ENCODE results near the gene LCNL1.
"Not testable (repeated sequence)": the region's sequence is repeated elsewhere in the genome, so short reads cannot be mapped to it uniquely, and the experiment has no call there.

The LCNL1 gene

DNA sequence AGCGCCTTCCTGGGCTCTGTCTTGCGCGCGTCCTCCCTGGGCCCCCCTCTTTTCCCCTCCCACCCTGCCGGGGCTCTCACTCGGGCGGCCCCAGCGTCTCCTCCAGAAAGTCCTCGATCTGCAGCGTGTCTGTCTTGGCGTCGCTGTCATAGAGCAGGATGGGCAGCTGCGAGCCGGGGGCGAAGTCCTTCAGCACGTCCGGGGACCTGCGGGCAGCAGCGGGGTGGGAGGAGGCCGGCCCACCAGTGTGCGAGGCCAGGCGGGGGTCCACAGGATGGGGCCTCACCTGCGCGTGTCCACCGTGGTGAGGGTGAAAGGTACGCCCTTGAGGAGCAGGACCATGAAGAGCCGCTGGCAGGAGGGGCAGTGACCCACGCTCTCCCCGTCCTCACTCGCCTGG is 12.6 kb downstream of the LCNL1 start:
- no peak for DNase-seq

DNA sequence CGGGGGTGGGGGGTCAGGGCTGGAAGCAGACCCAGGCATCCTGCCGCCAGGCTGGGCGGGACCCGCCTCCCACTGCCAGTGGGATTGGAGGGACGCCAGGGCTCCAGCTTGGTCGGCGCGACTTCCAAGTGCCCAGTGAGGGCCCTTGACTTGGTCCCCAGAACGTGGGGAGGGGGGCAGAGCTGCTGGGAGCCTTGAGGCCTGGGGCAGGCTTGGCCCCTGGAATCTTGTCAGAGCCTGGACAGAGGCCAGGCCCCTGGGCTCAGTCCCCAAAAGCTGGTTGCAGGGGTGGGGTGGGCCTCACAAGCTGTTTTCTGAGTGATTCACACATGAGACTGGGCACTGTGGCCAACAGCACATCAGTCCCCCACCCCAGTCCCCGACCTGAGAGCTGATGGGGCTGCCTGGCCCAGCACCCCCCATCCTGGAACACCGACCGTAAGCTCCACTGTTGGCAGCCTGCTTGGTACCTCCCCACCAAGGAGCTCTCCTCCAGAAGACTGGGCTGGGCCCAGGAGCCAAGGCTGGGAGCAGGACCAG is 13.0 kb downstream of the LCNL1 start:
- DNase-seq = peak; percentile 27

DNA sequence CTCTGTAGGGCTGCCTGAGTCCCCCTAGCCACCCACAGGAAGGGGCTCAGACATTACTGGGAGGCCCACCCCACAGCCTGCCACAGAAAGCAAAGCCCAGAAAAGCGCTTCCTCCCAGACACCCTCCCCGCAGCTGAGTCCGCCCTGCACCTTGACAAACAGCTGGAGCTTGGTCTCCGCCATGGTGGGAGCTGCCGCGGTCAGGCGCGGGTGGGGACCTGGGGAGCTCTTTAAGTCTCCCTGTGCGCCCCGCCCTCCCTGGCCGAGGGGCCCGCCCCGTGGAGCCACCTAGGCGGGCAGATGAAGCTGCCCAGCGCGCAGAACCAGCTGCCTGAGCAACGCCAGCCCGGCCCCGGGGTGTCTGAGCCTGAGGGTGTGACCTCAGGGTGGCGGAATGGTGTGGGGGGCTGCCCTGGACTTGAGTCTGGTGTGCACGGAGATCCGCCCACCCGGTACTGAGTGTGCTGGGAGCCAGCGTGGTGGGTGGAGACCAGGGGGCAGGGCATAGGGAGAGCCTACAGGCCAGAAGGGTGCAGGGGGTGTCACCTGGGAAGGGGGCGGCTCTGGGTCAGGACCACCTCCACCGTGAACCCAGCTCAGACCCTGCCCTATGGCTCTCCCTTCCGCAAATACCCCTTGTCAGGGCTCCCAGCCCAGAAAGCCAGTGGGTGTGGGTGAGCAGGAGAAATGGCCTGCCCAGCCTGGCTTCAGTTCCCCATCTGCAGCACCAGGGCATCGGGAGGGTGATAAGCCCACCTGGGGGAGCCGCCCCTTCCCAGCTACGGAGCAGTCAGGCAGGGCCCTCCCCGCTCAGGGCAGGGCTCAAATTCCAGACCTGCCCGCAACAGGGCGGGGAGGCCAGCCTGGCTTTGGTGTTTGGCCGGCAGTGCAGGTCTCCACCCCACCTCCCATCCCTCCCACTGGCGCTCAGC is 13.8 kb downstream of the LCNL1 start, which contains the start of gene CLIC3:
Gene CLIC3, minus strand, starts transcription at position 208 of the 932 bp plus-strand sequence. Its CDS starts 25 bp downstream, at position 183.
- DNase-seq = peak; percentile 94

DNA sequence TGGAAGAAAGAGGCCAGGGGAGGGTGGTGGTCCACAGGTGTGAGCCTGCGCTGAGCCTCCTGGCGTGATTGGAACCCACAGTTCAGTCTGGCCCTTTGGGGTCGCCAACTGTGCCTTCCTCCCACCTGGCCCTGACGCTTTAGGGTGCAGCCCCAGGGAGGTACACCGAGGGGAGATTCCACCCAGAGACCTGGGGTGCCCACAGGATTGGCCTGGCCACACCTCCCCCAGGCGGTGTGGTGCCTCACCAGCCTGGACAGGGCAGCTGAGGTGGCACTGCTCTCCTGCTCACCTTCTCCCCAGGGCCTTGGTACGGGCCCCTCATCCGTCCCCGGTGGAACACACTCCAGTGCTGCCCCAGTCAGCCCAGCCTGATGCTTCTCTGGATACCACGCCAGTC is 14.6 kb downstream of the LCNL1 start:
- DNase-seq = no peak

DNA sequence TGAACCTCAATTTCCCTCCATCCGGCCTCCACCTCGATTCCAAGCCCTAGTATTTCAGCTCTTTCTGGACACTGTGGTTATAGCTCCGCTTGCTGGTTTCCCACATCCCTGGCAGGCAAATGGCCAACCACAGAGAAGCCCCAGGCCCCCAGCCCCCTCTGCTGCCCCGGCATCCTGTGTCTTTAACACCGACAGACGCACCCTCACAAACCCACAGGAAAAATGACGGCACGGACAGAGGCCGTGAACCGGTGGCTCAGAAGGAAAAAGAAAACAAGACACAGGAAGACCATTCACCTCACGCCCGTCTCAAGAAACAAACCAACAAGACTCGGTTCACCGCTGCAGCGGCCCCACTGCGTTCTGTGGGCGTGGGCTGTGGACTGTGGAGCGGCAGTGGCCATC is 15.0 kb downstream of the LCNL1 start:
- no peak for DNase-seq

DNA sequence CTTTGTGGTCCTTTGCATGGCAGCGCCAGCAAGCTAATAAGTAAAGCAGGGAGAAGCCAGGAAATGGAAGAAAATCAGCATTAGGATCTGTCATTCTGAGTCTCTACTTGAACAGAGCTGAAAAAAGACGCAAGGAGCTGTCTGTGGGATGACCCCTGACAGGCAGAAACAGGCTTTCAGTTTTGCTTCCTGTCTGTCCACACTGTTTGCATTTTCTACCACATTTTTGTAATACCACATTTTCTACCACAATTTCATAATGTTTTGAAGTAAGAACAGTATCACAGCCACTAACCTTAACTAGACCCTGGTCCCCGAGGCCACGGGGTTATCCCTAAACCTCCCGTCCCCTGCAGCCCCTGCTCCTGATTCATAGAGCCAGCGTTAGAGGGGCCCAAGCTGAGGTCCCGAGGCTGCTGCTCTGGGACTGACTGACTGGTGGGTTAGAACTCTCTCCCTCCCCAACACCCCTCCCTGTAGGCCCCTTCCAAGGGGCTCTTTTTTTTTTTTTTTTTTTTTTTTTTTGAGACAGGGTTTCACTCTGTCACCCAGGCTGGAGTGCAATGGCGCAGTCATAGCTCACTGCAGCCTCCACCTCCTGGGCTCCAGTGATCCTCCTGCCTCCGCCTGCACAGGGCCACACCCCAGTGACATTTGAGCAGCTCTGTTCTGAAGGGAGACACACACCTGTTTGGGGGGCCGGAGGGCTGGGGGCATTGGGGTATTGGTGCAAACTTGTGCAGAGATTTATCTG is 17.6 kb downstream of the LCNL1 start:
- peak; percentile 15 for DNase-seq

DNA sequence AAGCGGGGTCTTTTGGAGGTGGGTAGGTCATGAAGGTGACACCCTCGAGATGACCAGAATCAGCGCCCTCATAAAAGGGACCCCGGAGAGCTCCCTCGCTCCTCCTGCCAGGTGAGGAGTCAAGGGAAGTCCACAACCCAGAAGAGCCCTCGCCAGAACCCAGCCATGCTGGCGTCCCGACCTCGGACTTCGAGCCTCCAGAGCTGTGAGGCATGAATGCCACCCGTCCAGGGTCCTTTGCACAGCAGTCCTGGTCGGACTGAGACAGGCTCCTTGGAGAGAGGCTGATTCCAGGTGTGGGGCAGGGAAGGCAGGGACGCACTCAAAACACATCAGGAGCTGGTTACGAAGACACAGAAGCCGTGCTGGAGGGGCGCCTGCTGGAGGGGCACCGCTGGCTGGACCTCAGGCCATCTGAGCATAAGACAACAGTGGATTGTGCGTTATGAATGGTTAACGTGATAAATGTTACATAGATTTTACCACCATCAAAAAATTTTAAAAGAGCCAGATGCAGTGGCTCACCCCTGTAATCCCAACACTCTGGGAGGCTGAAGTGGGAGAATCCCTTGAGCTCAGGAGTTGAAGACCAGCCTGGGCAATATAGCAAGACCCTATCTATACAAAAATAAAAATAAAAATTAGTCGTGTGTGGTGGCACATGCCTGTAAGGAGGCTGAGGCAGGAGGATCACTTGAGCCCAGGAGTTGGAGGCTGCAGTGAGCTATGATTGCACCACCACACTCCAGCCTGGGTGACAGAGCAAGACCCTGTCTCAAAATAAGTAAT is 19.3 kb downstream of the LCNL1 start:
- no peak for DNase-seq

DNA sequence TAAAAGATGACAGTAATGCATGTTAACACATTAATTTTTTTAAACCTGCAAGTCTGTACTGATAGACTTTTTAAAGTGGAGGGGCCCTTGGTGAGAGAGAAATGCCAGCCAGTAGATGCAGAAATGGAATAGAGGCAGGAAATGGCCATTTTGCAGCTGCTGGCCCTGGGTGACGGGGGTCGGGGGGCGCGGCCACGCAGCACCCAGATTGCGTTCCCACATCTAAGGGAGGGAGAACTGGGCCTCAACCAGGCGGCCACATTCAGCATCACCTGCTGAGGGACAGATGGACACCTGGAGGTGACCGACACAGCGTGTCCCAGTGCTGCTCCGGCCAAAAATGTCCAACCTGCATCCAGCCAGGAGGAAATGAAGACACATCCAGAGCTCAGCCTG is 19.9 kb downstream of the LCNL1 start:
- no peak for DNase-seq

DNA sequence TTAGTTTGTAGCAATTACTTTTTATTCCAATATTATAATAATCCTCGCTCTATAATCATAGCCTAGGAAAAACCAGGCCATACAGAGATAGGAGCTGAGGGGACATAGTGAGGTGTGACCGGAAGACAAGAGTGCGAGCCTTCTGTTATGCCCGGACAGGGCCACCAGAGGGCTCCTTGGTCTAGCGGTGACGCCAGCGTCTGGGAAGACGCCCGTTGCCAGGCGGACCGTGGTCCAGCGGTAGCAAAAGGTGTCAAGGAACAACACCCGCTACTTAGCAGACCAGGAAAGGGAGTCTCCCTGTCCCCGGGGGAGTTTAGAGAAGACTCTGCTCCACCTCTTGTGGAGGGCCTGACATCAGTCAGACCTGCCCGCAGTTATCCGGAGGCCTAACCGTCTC is 21.5 kb downstream of the LCNL1 start:
- not testable (repeated sequence) for DNase-seq

DNA sequence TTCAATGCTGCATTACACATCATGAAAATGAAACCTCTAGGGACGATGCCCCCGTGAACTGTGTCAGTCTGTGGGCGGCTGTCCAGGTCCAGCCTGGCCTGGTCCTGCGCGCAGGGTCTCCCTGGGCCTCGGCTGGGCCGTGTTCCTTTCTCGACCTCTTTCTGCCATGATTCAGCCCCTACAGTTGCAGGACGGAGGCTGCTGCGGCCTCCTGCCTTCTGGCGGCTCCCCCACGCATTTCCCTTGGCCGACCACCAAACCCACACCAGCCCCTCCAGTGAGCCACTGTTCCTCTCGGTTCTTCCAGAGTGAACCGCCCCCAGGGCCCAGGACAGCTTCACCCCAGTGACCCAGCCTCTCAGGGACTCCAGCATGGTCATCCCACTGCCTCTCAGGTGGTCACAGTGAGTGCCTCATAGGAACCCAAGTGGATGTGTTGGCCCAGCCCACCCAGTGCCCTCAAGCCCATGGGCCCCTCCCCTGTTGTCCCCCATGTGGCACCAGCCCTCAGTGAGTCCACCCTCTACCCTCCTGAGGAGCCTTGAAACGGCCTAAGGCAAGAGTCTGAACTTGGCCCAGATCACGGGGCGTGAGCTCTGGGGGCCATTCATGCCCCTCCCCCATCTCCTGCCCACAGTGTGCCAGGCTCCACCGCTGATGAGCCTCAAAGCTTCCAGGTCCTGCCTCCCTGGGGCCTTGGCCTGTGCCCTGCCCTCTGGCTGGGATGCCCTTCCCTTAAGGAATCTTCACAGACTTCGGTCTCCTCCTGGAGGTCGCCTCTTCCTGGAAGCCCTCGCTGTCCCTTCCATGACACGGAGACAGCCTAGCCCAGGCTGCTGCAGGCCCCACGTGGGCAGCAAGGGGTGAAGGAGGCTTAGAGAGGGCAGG is 23.6 kb downstream of the LCNL1 start:
- DNase-seq = no peak

DNA sequence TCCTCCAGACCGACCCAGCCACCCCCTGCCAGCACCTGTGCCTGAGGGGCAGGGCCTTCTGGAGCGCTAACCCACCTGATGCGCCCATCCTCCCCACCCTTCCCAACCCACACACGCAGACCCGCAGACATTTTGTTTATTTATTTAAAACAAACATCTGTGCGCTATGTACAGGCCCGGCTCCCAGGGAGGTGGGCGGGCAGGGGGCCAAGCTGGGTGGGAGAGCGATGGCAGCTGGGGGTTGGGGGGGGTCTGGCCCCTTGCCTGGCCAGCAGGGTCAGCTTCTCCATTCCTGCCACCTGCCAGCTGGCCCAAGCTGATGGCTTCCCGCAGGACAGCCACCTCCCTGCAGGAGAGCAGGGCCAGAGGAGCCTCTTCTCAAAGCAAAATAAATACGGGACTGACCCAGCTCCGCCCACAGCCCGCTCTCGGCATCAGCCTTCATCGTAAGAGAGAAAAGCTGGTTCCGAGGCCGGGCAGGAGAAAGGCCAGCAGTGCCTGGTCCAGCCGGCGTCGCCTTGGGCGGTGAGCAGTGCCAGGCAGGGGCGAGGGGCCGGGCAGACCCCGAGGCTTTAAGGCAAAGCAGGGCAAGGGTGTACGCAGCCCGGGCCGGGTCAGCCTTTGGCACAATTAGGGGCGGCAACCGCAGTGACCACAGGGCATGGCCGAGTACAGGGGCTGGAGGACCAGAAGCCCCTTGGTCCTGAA is 24.5 kb downstream of the LCNL1 start:
- DNase-seq = no peak

DNA sequence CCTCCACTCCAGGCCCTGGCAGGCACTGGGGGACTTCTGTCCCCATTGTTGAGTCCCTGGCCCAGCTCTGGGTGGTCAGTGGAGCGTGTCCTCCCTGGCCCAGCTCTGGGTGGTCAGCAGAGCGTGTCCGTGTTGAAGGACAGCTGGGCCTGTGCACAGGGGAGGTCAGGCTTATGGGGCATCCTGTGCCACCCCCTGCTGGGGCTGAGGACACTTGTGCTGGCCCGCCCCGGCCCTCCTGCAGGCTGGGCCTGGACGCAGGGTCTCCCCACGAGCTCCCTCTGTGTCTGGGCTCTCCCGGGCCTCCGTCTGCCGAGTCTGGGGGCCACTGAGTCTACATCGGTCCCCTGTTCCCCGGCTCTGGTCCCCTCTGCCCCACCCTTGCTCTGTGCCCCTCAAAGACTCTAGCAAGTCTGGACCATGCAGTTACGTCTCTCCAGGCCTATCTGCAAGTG is 25.1 kb downstream of the LCNL1 start:
- DNase-seq = no peak

DNA sequence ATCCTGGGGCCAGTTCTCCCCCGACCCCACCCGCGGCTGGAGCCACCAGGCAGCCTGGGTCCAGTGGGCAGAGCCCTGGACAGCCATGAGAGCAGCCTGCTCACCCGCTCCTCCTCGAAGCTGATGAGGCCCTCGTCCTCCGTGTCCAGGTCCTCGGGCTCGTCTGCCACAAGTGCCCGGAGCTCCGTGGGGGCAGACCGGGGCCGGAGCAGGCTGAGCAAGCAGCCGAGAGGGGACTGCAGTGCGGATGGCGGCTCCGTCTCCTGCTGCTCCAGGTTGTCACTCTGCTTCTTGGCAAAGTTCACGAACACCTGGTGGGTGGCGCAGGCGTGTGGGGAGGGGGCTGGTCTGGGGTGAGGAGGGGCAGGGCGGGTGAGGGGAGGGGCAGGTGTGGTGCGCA is 25.5 kb downstream of the LCNL1 start:
- DNase-seq = no peak

DNA sequence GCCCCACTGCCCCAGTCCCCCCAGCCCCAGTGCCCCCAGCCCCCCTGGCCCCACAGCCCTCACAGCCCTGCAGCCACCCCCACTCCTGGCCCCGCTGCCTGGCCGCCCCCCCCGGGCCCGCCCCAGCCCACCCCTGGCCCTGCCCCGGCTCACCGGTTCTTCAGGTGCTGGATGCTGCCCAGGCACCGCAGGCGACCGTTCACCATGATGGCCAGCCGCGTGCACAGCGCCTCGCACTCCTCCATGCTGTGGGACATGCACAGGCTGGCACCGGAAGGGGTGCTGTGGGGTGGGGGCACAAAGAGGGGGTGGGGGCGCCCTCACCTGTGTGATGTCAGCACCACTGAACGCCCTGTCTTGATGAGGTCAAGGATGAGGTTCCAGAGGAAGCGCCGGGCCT is 26.4 kb downstream of the LCNL1 start:
- DNase-seq = no peak

DNA sequence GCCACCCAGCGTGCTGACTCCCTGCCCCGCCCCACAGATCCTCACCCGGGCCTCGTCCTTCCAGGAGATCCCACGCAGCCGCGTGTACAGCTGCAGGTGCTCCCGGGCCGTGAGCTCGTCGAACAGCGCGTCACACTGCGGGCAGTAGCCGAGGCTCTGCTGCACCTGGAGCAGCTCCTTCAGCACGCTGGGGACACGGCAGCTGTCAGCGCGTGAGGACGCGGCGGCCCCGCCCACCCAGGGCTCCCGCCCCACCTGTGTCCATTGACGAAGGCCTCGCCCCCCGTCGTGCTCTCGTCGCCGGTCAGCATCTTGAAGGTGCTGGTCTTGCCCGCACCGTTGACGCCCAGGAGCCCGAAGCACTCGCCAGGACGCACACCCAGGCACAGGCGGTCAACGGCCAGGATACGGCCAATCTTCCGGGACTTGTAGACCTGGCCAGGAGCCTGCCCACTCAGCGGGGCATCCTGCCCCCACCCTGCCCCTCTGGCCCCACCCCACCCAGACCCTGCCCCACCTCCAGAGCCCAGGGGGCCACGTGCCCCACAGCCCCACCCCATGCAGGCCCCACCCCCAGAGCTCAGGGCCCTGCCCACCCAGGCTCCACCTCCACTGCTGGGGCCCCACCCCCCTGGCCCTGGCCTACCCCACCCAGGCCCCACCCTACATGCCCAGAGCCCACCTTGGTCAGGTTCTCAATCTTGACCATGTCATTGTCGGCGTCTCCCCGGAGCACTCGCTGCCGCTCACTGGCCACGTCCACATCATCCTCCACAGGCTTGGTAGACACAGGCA is 27.3 kb downstream of the LCNL1 start:
- no peak for DNase-seq

DNA sequence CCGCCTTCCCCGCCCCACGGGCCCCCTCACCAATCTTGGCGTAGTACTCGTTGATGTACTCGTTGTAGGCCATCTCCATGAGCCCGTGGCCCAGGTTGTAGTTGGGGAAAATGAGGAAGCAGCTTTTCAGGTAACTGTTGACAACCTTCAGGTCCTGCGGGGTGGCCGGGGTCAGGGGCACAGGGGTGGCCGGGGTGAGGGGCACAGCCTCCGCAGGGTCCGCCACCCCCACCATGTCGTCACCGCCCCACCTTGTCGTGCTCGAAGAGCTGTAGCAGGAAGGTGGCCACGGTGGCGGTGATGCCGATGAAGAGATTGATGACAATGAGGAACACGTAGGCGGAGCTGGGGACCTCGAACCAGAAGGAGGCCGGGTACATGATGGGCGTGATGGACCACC is 28.4 kb downstream of the LCNL1 start:
- DNase-seq = no peak

DNA sequence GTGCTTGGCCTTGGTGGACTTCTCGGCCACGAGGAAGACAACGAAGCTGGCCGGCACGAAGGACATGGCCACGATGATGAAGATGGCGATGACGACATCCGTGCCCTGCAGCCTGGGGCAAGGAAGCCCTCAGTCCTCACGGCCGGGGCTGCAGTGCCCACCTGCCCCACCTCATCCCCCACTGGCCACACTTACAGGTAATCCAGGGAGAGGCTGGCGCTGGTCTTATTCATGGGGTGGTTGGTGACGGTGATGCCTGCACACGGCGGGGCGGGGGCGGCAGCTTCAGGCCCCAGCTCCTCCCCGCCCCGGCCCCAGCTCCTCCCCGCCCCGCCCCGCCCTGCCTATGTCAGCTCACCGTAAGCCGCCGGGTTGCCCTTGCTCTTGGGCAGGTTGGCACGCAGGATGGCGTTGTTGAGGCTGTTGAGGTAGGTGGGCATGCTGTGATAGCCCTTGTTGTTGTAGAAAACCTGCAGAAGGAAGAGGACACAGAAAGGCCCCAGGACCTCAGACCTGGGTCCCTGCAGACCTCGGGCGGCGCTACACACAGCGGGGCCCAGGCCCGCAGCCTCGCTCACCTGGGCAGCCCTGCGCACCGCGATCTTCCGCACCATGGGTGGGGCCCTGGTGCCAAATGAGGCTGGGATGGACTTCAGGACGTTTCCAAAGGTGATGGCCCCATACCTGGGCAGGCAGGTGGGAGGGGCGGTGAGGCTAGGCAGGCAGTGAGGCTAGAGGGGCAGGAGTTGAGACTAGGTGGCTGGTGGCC is 29.3 kb downstream of the LCNL1 start:
- DNase-seq = no peak

DNA sequence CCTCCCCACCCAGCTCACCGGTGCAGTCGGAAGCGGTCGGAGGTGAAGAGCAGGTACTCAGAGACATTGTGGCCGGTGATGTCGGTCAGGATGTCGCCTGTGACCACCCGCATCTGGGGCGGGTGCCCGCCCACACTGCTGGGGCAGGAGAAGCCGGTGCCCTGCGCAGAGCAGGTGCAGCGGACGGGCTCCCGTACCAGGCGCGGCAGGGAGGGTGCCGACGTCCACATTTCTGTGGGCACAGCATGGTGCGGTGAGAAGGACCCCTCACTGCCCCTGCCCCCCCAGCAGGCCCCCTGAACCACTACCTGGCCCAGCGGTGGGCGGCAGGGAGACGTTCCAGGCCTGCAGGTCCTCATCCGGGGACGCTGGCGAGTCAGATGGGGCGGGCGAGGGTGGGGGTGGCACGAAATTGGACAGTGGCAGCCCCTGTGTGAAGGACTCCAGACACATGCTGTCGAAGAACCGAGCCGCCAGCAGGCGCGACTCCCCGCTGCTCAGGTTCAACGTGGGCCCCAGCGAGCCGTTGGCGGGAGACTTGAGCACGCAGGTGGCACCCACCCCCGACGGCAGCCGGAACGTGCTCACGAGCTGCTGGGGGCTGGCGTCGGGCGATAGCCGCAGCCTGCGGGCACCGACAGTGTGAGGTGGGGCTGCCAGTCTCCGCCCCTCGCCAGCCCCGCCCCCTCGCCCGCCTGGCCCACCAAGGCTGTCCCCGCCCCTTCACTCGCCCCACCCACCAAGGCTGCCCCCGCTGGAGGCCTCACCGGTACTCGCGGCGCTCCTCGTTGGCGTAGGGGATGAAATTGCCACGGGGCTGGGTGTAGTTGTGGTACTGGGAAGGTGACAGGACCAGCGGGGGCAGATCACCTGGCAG is 30.1 kb downstream of the LCNL1 start:
- DNase-seq = no peak

Measured in NCI-H226 (cell line).